HG02970 (cell line): ENCODE data around the gene LRRC10.

Experiments
- ATAC-seq: cut with Tn5 transposase; IDR thresholded peaks from one replicate; pipeline ENCODE4 v1.9.1; 2021; ENCODE audit warnings: mild to moderate bottlenecking, moderate library complexity, moderate number of reproducible peaks; ENCODE audit not compliant: unreplicated experiment, low FRiP score

The LRRC10 gene

DNA sequence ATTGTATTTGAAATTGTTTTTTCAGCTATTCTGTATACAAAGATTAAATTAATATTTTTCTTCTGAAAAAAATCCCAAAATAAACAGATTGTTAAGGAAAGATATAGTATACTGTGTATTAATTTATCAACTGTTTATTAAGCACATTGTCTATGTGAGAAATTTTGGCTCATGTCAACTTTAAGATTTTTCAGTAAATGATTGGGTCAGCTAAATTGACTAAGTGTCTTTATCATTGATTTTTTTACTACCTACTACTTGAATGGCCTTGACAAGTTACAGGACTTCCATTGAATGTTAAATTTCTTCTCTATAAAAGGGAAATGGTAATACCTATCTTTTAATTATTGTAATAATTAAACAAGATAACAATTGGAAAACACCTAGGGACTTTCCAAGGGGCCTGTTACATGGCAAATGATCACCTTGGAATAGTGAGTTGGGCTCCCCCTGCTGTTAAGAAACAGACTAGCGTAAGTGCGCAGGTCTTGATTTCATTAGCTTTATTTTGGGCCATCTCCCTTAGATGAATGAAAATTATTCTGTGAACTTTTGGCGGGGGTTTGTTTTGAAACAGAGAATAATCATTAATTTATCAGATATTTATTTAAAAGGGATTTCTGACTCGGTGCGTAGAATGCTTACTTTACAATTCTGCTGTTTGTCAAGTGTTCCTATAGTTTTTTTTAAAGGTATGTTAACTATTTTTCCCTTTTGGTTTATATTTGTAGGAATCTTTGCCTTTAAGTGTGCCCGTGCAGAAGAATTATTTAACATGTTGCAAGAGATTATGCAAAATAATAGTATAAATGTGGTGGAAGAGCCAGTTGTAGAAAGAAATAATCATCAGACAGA lies 39.9 kb downstream of the LRRC10 start:
- no peak for ATAC-seq

DNA sequence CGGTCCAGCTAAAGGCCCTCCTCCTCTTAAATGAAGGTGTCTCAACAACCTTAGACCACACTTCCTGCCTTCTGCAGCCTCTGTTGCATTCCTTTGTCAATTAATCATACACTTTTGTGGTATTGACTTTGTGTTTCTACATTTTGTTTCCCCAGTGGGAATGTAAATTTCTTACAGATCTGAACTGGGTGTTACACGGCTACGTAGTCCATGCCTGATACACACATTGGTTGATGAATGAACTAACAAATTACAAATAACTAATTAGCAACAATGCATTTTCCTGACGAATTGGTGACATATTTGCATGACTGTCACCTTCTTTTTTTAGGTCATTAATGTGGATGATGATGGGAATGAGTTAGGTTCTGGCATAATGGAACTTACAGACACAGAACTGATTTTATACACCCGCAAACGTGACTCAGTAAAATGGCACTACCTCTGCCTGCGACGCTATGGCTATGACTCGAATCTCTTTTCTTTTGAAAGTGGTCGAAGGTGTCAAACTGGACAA lies 40.6 kb downstream of the LRRC10 start:
- no peak for ATAC-seq

DNA sequence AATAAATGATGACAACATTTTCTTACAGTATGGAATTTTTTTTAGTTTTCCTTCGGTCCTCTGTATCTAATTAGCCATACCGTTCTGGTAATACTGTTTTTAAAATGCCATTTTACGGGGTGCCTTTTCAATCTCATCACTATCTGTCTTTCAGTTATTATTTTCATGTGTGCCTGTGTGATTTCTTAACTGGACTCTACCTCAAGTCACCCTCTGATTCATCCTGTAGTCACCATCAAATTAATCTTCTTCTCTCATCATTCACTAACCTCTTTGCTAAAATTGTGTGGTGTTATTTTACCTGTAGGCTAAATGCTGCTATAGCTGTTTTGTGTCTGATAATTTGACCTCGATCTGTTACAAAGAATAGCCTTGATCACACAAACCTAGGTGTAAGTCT lies 41.5 kb downstream of the LRRC10 start:
- no peak for ATAC-seq

DNA sequence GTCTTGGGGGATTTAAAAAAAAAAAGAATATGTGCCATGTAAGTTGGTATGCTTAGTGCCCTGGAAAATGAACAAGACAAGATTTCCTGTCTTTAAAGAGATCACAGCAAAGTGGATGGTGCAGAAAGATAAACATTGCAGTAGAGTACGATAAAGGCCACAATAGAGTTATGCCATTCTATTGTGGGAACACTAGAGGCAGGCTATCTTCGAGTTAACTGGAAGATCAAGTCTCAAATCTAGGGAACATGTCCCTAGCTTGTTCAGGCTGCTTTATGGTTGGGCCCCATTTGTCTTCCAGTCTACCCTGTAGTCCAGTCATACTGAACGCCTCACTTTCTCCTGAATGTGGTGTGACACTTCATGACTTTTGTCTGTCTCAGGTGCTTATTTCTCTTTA lies 44.1 kb downstream of the LRRC10 start:
- ATAC-seq: no peak

DNA sequence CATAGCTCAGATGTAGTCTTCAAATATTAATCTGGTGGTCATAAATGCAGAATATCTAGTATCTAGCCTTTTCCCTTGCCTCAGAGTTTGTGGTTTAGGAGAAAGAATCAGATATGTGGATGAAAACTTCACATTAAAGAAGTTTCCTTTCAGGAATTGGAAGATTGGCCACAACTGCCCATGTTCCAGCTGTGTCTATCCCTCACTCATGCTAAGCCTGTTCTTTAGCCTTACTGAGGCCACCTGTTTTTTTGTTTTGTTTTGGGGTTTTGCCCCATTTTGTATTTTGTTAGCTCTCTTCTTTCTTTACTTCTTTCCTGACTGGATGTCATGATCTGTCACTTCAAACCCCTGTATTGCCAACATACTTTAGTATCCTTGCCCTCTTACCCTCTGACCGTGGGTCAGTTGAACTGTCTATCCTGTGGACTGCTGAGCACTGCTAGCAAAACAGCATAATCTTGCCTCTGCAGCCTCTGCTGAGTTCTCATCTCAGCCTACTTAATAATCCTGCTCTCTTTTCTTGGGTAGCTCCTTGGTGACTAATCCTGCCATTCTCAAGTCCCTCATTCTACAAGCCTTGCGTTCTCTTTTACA lies 47.4 kb downstream of the LRRC10 start:
- ATAC-seq: no peak
